ENCODE results near the gene RGS3.

RGS3 gene

GRCh38 chr9:113623851-113624485 lies 160.4 kb downstream of the RGS3 start:
- peak; percentile 23 for DNase-seq

DNA sequence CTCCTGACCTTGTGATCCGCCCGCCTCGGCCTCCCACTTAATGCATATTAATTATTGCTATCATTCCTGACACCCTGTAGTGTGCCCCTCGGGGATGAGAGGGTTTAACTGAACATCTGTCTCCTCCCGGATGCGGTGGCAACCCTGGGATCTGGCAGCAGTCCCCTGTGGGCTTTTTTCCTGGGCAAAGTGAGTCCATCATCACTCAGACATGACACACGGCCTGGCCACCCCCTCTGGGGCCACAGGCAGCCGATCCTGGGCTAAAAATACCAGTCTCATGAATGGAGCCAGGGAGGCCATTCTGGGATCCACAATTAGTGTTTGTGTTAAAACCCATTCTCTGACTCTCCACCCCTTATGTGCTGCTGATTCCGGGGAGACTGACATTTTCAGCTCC lies 161.2 kb downstream of the RGS3 start:
- peak; percentile 61 for DNase-seq

DNA sequence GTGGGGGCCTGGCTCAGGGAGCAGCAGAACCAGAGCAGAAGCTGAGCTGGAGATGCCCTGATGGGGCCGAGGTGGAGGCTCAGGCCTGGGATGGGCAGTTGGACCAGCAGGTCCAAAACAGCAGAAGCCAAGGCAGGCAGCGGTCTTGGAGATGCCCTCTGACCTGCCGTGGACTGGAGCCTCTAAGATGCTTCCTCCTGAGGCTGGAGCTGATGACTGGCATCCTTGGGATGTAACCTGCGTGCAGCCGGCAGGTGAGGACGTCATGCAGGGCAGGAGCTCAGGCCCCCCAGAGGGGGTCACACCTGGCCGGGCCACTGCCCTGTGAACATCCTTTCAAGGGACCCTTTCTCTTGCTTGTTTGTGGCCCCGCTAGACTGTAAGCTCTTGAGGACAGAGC lies 162.0 kb downstream of the RGS3 start:
- peak; percentile 34 for DNase-seq

- peak; percentile 84 for DNase-seq
These were observed 163.4 kb downstream of the RGS3 start for GRCh38 chr9:113626735-113627495.

DNA sequence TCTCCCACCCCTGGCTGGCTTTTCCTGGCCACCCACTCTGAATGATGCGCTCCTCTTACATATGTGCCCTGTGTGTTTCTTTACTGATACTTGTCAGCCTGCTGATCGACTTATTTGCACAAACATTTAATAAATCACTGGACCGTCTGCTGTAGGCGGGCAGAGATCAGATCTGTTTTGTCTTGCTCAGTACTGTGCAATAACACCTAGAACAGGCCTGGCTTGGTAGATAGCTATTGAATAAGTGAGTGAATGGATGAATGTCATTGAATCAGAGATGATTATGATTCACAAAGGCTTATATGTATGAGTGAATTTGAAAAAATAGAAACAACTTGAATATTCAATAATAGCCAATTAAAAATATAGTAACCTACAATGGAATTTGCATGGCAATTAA lies 165.1 kb downstream of the RGS3 start:
- peak; percentile 28 for DNase-seq

GRCh38 chr9:113630386-113631136 lies 167.0 kb downstream of the RGS3 start:
- peak; percentile 59 for DNase-seq

GRCh38 chr9:113631137-113631765 lies 167.7 kb downstream of the RGS3 start:
- DNase-seq = peak; percentile 77

DNA sequence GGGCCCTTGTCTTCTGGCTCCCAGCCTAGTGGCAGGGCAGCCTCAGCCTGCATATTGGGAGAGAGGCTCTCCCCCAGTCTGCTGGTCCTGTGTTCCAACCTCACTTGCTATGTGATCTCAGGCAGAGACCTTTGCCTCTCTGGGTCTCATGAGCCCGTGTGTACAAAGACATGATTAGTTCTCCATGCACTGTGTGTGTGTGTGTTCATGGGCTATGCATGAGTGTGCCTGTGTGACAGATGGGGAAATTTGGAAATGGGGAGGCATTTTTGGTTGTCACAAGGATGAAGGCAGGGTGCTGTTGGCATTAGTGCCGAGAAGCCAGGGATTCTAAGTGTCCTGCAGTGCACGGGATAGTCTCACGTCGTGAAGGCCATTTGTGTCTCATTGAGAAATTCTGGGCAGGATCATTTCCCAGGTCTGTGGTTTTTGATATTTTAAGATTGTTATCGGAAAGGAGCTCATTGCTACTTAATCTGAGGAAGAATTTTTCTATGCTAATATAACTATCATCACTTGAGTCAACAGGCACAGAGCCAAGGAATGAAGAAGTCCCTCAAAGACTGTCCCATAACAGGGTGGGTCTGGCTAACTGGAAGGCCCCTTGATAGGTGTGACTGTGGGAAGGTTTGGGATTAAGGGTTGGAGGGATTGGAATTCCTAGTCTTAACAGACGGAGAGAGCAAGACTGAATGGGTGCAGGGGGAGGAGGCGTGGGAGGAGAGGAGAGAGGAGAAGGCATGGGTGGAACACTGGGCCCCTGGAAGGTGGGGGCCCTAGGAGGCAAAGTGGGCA lies 168.5 kb downstream of the RGS3 start:
- DNase-seq = peak; percentile 41

DNA sequence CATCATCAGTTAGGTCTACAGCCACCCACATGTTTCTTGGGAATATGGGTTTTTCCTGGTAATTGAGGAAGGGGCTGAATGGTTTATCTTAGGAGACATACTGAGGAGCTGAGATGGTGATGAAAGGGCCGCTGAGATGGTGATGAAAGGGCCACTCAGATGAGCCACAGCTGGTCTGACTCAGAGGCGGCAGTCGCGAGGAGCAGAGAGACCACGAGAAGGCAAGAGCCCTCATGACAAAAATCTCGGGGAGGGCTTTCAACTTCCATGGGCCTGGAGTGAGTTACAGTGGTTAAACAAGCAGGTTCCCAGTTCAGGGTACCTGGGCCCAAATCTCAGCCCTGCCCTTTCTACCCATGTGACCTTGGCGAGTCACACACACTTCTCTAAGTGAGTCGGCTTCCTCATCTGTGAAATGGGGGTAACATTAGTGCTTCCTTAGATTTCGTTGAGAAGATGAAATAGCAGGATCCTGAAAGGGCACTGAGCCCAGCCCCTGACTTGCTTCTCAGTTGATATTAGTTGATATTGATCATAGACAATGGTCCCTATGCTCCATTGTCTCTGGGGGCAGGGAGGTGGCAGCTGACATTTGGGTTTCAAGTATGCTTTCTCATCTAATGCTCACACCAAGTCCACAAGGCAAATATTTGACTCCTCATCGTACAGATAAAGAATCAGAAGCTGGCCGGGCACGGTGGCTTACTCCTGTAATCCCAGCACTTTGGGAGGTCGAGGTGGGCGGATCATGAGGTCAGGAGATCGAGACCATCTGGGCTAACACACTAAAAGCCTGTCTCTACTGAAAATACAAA lies 169.5 kb downstream of the RGS3 start:
- peak; percentile 32 for DNase-seq

DNA sequence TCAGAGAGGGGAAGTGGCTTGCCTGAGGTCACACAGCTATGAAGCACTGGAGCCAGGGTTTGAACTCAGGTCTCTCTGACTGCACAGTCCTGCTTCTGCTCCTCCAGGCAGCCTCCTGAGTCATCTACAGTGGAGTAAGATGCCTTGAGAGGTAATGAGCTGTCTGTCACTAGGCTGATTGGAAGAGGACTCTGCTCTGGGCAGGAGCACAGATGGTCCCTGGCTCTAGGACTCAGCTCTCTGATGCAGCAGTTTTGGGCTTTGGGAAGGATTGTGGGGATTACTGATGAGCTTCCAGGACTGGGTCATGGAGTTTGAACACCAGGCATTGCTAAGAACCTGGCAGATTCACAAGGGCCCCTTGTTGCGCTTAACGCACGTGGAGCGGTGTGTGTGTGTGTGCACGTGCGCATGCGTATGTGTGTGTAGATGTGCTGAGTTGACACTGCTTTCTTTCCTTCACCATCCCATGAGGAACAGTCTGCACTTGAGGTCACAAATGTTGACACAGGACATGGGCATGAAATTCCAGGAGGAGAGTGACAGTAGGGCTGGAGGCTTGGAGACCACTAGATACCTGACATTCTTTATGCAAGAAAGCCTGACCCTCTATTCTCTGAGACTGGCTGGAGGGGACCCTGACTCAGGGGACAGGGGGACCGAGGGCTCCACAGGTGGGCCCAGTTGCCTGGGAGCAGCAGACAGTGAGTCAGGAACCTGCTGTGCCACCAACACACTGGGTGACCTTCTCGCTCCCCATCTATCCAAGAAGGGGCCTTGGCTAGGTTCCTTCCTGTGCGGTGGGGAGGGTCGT lies 170.5 kb downstream of the RGS3 start:
- peak; percentile 43 for DNase-seq

GRCh38 chr9:113634596-113635515 lies 171.3 kb downstream of the RGS3 start:
- peak; percentile 41 for DNase-seq

DNA sequence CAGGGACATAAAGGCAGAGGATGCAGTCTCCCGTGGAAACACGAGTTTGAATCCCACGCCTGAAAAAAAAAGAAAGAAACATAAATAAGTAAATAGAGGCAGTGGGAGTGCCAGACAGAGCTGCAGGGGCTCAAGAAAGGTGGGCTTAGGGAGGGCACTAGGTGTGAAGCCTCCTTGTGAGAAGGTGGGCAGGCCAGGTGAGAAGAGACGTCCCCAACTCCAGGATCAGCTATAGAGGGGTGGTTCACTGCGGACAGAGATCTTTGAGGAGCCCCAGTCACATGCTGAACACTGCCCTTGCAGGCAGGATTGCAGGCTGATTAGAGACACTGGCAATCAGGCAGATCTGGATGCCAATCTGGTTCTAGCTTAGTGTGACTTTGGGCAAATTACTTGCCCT lies 172.1 kb downstream of the RGS3 start:
- DNase-seq = peak; percentile 20

- DNase-seq = peak; percentile 66
These were observed 172.6 kb downstream of the RGS3 start for GRCh38 chr9:113636165-113636564.

- DNase-seq = no peak
These were observed 173.2 kb downstream of the RGS3 start for GRCh38 chr9:113636693-113637092.

- no peak for DNase-seq
These were observed 175.0 kb downstream of the RGS3 start for GRCh38 chr9:113638490-113638889.

- DNase-seq = peak; percentile 22
These were observed 175.4 kb downstream of the RGS3 start for GRCh38 chr9:113638897-113639296.

DNA sequence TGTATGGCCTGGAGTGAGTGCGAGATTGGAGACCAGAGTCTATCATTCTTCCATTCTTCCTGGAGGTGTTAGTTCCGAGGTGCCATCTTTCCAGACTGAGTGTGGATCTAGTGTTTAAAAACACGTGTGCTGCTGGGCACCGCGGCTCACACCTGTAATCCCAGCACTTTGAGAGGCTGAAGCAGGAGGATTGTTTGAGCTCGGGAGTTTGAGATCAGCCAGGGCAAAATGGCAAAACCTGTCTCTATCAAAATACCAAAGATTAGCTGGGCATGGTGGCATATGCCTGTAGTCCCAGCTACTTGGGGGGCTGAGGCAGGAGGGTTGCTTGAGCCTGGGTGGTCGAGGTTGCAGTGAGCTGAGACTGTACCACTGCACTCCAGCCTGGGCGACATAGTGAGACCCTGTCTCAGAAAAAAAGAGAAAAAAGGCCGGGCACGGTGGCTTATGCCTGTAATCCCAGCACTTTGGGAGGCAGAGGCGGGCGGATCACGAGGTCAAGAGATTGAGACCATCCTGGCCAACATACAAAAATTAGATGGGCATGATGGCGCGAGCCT lies 176.0 kb downstream of the RGS3 start:
- peak; percentile 11 for DNase-seq

GRCh38 chr9:113640418-113640817 lies 176.9 kb downstream of the RGS3 start:
- peak; percentile 33 for DNase-seq
